Activated gamma-delta T cell treated with anti-CD3 and anti-CD28 coated beads, Interleukin-2, amount 50 U/mL, for 16 hours (primary cell): ENCODE data around the gene ALCAM.
"Not testable (repeated sequence)": the region's sequence is repeated elsewhere in the genome, so short reads cannot be mapped to it uniquely, and the experiment has no call there.

Experiments used
- DNase-seq: peaks from one replicate; pipeline ENCODE4 v3.0.0-alpha.2; 2020; ENCODE audit warnings: low read depth

The ALCAM gene

GRCh38 chr3:105593315-105593714 is 226.6 kb downstream of the ALCAM start:
- no peak for DNase-seq

- DNase-seq: no peak
Measured at GRCh38 chr3:105594219-105594618, 227.5 kb downstream of the ALCAM start.

- DNase-seq: no peak
Measured at GRCh38 chr3:105598042-105598796, 231.5 kb downstream of the ALCAM start.

- no peak for DNase-seq
Measured at GRCh38 chr3:105599350-105599749, 232.6 kb downstream of the ALCAM start.

GRCh38 chr3:105601756-105602155 is 235.0 kb downstream of the ALCAM start:
- DNase-seq: not testable (repeated sequence)

- DNase-seq: not testable (repeated sequence)
Measured at GRCh38 chr3:105602286-105602685, 235.6 kb downstream of the ALCAM start.

GRCh38 chr3:105603516-105603915 is 236.8 kb downstream of the ALCAM start:
- not testable (repeated sequence) for DNase-seq

GRCh38 chr3:105606016-105606415 is 239.3 kb downstream of the ALCAM start:
- DNase-seq: no peak

- DNase-seq: no peak
Measured at GRCh38 chr3:105608623-105609022, 241.9 kb downstream of the ALCAM start.

GRCh38 chr3:105610473-105610872 is 243.8 kb downstream of the ALCAM start:
- no peak for DNase-seq

- no peak for DNase-seq
Measured at GRCh38 chr3:105611304-105612192, 244.8 kb downstream of the ALCAM start.

- DNase-seq: no peak
Measured at GRCh38 chr3:105613120-105613519, 246.4 kb downstream of the ALCAM start.

- no peak for DNase-seq
Measured at GRCh38 chr3:105614288-105615030, 247.8 kb downstream of the ALCAM start.

- no peak for DNase-seq
Measured at GRCh38 chr3:105615814-105616213, 249.1 kb downstream of the ALCAM start.

- no peak for DNase-seq
Measured at GRCh38 chr3:105616374-105617121, 249.8 kb downstream of the ALCAM start.

GRCh38 chr3:105618556-105618955 is 251.8 kb downstream of the ALCAM start:
- DNase-seq: no peak

GRCh38 chr3:105619651-105620050 is 252.9 kb downstream of the ALCAM start:
- no peak for DNase-seq

- DNase-seq: no peak
Measured at GRCh38 chr3:105620236-105620635, 253.5 kb downstream of the ALCAM start.

GRCh38 chr3:105622169-105622568 is 255.5 kb downstream of the ALCAM start:
- DNase-seq: no peak
